K562 (cell line): Measurements from ENCODE around the gene SUSD5. TPM values are rescaled to one million over a fixed set of nuclear protein-coding genes. Genes with fewer than 3 reads are reported as not detected.

Experiments used
- ATAC-seq: fragments of 200-7000 bp; cut with Tn5 transposase; 3 replicates; pipeline ENCODE4 v1.9.1; 2020; ENCODE audit warnings: moderate library complexity
- BruUV-seq: library from RNA; stranded (reverse); fragments of 400-500 nt; replicated peaks from 2 replicates; lab custom pipeline; 2021; lab: Mats Ljungman, UMichigan
- CTCF ChIA-PET: fragments of 300-600 bp; formaldehyde crosslinking; extraction: SDS; loops from one replicate; lab custom pipeline; 2021; ENCODE audit warnings: low intra/inter-chr PET ratio; lab: Yijun Ruan, JAX
- POLR2A ChIA-PET: fragments of 300-600, 350-650 bp; sonication (Branson Sonifier 250); formaldehyde crosslinking; extraction: SDS; loops from one replicate; lab custom pipeline; 2021; ENCODE audit warnings: antibody characterized with exemption, inconsistent platforms; lab: Yijun Ruan, JAX
- DNase-seq, 4 experiments: peaks; one replicate each; pipeline versions ENCODE4 v3.0.0 to v3.0.0-alpha.2; 2011 to 2018; ENCODE audit warnings: low spot score in 3 of 4, mixed read lengths in 3 of 4; ENCODE audit errors: extremely low read depth in 1 of 4
- FAIRE-seq: peaks from 2 replicates; lab custom pipeline; 2011; peaks lifted over from hg19 to GRCh38; lab: Jason Lieb, UNC
- H2AFZ ChIP-seq: 2 replicates; pipeline ENCODE4 v1.6.0; 2011; ENCODE audit warnings: low read depth, low read length, control low read depth, inconsistent platforms
- H3K27ac ChIP-seq: fragments of 200-600 bp; 3 replicates; pipeline ENCODE4 v1.8.0; 2011; ENCODE audit warnings: low read depth, mild to moderate bottlenecking, control low read depth, inconsistent platforms, low read length, moderate library complexity, mixed read lengths; ENCODE audit errors: extremely low read depth
- H3K27me3 ChIP-seq, 2 experiments: fragments of 300-600 bp in 1 of 2; 2 replicates in 1 of 2; 3 replicates in 1 of 2; pipeline versions ENCODE4 v1.6.0 to v1.8.0; 2011; ENCODE audit warnings: inconsistent platforms in 2 of 2, low read length in 2 of 2, mild to moderate bottlenecking in 1 of 2, mixed read lengths in 1 of 2, moderate library complexity in 1 of 2; ENCODE audit not compliant: control insufficient read depth in 2 of 2, insufficient read depth in 2 of 2
- H3K36me3 ChIP-seq: fragments of 300-600 bp; 3 replicates; pipeline ENCODE4 v1.8.0; 2011; ENCODE audit warnings: mild to moderate bottlenecking, low read length, inconsistent platforms; ENCODE audit not compliant: control insufficient read depth, insufficient read depth
- H3K4me1 ChIP-seq, 2 experiments: fragments of 200-600 bp in 1 of 2; replicated peaks in 1 of 2; 2 replicates in 1 of 2; 3 replicates in 1 of 2; pipeline versions ENCODE4 v1.5.1 to v1.8.0; 2011; ENCODE audit warnings: inconsistent platforms in 2 of 2, low read length in 2 of 2, mild to moderate bottlenecking in 1 of 2, mixed read lengths in 1 of 2, moderate library complexity in 1 of 2; ENCODE audit not compliant: control insufficient read depth in 2 of 2, insufficient read depth in 2 of 2
- H3K4me2 ChIP-seq: 2 replicates; pipeline ENCODE4 v1.6.1; 2011; ENCODE audit warnings: low read length, control low read depth, inconsistent platforms, mixed read lengths; ENCODE audit not compliant: insufficient read depth
- H3K4me3 ChIP-seq: fragments of 200-600 bp; sonication (generic), shearing (Covaris generic); 2 replicates; pipeline ENCODE4 v1.5.1; 2016; ENCODE audit warnings: control low read depth, inconsistent platforms
- H3K79me2 ChIP-seq: fragments of 200-600 bp; 3 replicates; pipeline ENCODE4 v1.8.0; 2011; ENCODE audit warnings: low read length, inconsistent platforms; ENCODE audit not compliant: control insufficient read depth, insufficient read depth
- H3K9ac ChIP-seq, 2 experiments: 2 replicates each; pipeline versions ENCODE4 v1.6.0 to v1.6.1; 2011; ENCODE audit warnings: low read depth in 2 of 2, low read length in 2 of 2, control low read depth in 1 of 2, inconsistent platforms in 1 of 2, mild to moderate bottlenecking in 1 of 2, mixed read lengths in 1 of 2; ENCODE audit not compliant: insufficient read depth in 1 of 2
- H3K9me1 ChIP-seq: one replicate; pipeline ENCODE4 v1.6.0; 2011; ENCODE audit warnings: inconsistent platforms, mild to moderate bottlenecking, low read length, moderate library complexity; ENCODE audit not compliant: control insufficient read depth, insufficient read depth
- H3K9me3 ChIP-seq: replicated peaks from 2 replicates; pipeline ENCODE4 v1.5.1; 2011; ENCODE audit warnings: low read depth, low read length, inconsistent platforms; ENCODE audit not compliant: control insufficient read depth, insufficient read depth
- H4K20me1 ChIP-seq: replicated peaks from 2 replicates; pipeline ENCODE4 v1.6.1; 2011; ENCODE audit warnings: low read length, inconsistent platforms, mixed read lengths; ENCODE audit not compliant: control insufficient read depth, insufficient read depth
- IRF2 ChIP-seq: sonication (generic); formaldehyde crosslinking; IDR thresholded peaks from 2 replicates; pipeline ENCODE4 v1.8.1; 2022; ENCODE audit warnings: mild to moderate bottlenecking, missing genetic modification reagents
- KLF10 ChIP-seq: fragments of 250-450 bp; sonication (Bioruptor Pico); IDR thresholded peaks from 2 replicates; pipeline ENCODE4 v1.6.1; 2021; ENCODE audit warnings: matching md5 sums
- MTF1 ChIP-seq: fragments of 250-450 bp; sonication (Bioruptor Pico); IDR thresholded peaks from 2 replicates; pipeline ENCODE4 v1.9.0; 2021; ENCODE audit warnings: moderate library complexity, mild to moderate bottlenecking, inconsistent platforms, borderline replicate concordance
- POLR2AphosphoS5 ChIP-seq: IDR thresholded peaks from 2 replicates; pipeline ENCODE4 v1.6.1; 2011; ENCODE audit warnings: mild to moderate bottlenecking, low read depth, low read length, moderate library complexity; ENCODE audit not compliant: control insufficient read depth, insufficient read depth
- SRSF1 ChIP-seq: fragments of 200-400 bp; formaldehyde crosslinking; IDR thresholded peaks from 2 replicates; pipeline ENCODE4 v1.6.1; 2017; ENCODE audit warnings: mild to moderate bottlenecking, low read depth, low read length, moderate library complexity
- ZBTB17 ChIP-seq: fragments of 450-650 bp; formaldehyde crosslinking; IDR thresholded peaks from 2 replicates; pipeline ENCODE4 v1.4.0; 2020; ENCODE audit warnings: mild to moderate bottlenecking
- WGBS: fragments of 100-300 bp; shearing (Covaris generic); methylation state at CpG from one replicate; pipeline ENCODE4 v1.1.6; 2016; ENCODE audit warnings: low coverage, mixed read lengths; ENCODE audit not compliant: insufficient coverage; ENCODE audit errors: missing lambda C conversion rate; 5-methylcytosine and 5-hydroxymethylcytosine counted together
- in situ Hi-C: fragments of 300-500 bp; cut with MboI; formaldehyde crosslinking; loops from 4 replicates; pipeline ENCODE4 v1.15.0; 2018; ENCODE audit warnings: inconsistent platforms, mixed read lengths
- intact Hi-C: fragments of 100-400 bp; cut with micrococcal nuclease; formaldehyde crosslinking; loops from 2 replicates; pipeline ENCODE4 v1.14.2; 2022
- polyA plus RNA-seq, 8 experiments: library from polyadenylated mRNA; depleted of rRNA in 4 of 8; stranded (reverse) in 5 of 8; unstranded in 3 of 8; fragments of >200 nt; fragmentation: Nextera tagmentation in 2 of 8; fragmentation: Illumina TruSeq in 1 of 8; extraction: Ambion mirVana in 2 of 8; extraction: Trizol in 1 of 8; gene quantifications; 2 replicates each; pipeline versions ENCODE4 v1.2.1 to v1.2.3, GENCODE V29; 2011 to 2014; ENCODE audit warnings: inconsistent platforms in 1 of 8, missing spikeins in 1 of 8
- total RNA-seq, 7 experiments: library from RNA; depleted of rRNA in 6 of 7; stranded (reverse); fragments of >200 nt in 6 of 7; fragmentation: Illumina TruSeq in 2 of 7; extraction: Trizol in 2 of 7; gene quantifications; 2 replicates each; pipeline versions ENCODE4 v1.2.1 to v1.2.3, GENCODE V29; 2011 to 2021; ENCODE audit warnings: low replicate concordance in 1 of 7
- TF ChIP-seq, protein P1 (sequence below): IDR thresholded peaks from 2 replicates; pipeline ENCODE4 v1.6.1; 2011; ENCODE audit warnings: borderline replicate concordance, low read depth, mild to moderate bottlenecking, moderate library complexity, low read length; ENCODE audit not compliant: insufficient read depth, poor library complexity, severe bottlenecking

SUSD5 gene
- total and polyA plus RNA-seq, 9 of the 15 experiments (the other 6 are each of a cell fraction or from before 2014, with no cell fraction given), result not detected

DNA sequence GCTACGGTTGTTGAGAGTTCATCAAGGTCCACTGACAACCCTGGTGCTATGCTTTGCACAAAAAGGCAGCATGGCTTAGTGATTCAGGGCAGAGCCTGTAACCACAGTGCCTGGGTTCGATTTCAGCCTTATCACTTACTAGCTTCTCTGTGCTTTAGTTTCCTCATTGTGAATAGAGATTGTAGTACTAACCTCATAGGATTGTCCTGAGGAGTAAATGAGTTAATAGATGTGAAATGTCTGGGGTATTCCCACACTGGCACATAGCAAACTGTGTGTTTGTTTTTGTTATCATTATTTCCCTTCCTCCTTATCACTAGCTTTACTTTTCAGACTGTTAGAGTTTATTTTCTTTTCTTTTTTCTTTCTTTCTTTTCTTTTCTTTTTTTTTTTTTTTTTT lies 88.5 kb downstream of the SUSD5 start:
- 31% methylated on average over 2 of the region's 2 CpGs for WGBS
- FAIRE-seq, result no peak
- Histone ChIP-seq H3K9ac (no peak overlapping the region), H3K4me1 (no peaks in the 10 kb centered on the region), H3K4me2 (no peak overlapping the region), H3K9me1 (no peaks in the 10 kb centered on the region), H3K27ac (no peak overlapping the region), H4K20me1 (no peaks in the 10 kb centered on the region), H3K27me3 (no peaks in the 10 kb centered on the region), H3K36me3 (peaks cover 59% of the 10 kb centered on the region), H3K79me2 (no peaks in the 10 kb centered on the region), H3K4me3 (no peak overlapping the region), H3K9me3 (no peaks in the 10 kb centered on the region), H2AFZ (no peak overlapping the region)
- ChIA-PET CTCF (interaction anchor here (1.3 to 3.9 kb wide), 2 partner anchors 15 to 243 kb away, joined by 3 to 50 read pairs; no protein-coding TSS in a partner anchor), POLR2A (interaction anchor here (0.9 kb wide), 1 partner anchor 15 kb away, joined by 3 read pairs; no protein-coding TSS in a partner anchor)
- ATAC-seq, result no peak
- no peak for TF ChIP-seq ZBTB17 (CRISPR knock-in tag)
- TF ChIP-seq SRSF1, result no peak
- no peak for TF ChIP-seq KLF10 (CRISPR knock-in tag)
- TF ChIP-seq POLR2AphosphoS5, result no peak
- no peak for TF ChIP-seq IRF2
- TF ChIP-seq, protein P1, sequence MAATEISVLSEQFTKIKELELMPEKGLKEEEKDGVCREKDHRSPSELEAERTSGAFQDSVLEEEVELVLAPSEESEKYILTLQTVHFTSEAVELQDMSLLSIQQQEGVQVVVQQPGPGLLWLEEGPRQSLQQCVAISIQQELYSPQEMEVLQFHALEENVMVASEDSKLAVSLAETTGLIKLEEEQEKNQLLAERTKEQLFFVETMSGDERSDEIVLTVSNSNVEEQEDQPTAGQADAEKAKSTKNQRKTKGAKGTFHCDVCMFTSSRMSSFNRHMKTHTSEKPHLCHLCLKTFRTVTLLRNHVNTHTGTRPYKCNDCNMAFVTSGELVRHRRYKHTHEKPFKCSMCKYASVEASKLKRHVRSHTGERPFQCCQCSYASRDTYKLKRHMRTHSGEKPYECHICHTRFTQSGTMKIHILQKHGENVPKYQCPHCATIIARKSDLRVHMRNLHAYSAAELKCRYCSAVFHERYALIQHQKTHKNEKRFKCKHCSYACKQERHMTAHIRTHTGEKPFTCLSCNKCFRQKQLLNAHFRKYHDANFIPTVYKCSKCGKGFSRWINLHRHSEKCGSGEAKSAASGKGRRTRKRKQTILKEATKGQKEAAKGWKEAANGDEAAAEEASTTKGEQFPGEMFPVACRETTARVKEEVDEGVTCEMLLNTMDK, result no peak
- no peak for TF ChIP-seq MTF1 (CRISPR knock-in tag)
- BruUV-seq, result no TSS peak
- DNase-seq, result no peak
- in situ Hi-C loops, result loop anchor here (5.0 kb wide), 2 partner anchors 242 to 657 kb away; no protein-coding TSS in a partner anchor
- intact Hi-C loops, result loop anchor here (5.0 to 10.0 kb wide), 5 partner anchors 122 to 657 kb away; partner anchors contain the start of gene CLASP2
